ENCODE measurements around the gene GRK5.
"Not testable (repeated sequence)": the region's sequence is repeated elsewhere in the genome, so short reads cannot be mapped to it uniquely, and the experiment has no call there.

Gene GRK5

DNA sequence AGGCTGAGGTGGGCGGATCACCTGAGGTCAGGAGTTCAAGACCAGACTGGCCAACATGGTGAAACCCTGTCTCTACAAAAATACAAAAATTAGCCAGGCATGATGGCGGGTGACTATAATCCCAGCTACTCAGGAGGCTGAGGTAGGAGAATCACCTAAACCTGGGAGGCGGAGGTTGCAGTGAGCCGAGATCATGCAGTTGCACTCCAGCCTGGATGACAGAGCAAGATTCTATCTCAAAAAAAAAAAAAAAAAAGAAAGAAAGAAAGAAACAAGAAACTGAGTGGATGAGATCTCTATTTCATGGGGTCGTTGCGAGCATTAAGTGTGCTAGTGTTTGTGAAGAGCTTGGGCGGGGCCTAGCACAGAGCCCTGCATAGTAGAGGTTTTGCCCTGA, 65.0 kb downstream of the GRK5 start:
- H3K4me3 ChIP-seq (ENCODE audit: low read depth, low read length): not testable (repeated sequence)

DNA sequence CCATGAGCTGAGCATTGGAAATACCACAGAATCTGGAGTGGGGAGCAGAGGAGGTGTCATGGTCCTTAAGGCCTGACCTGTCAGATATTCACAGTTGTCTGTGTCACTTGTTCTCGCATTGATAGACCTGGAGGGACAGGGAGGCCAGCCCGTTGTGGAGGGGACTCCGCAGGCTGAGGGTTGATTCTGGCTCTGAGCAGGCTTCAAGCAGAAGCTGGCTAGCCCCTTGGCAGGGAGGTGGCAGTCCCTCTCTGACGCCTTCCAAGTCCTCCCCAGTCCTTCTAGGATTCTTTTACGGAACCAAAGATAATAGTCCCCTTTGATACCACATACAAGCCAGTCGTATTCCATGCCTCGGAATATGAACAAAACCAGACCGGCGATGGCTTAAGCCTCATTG, 65.4 kb downstream of the GRK5 start:
- H3K4me3 ChIP-seq (ENCODE audit: low read depth, low read length): no peak overlapping the region

DNA sequence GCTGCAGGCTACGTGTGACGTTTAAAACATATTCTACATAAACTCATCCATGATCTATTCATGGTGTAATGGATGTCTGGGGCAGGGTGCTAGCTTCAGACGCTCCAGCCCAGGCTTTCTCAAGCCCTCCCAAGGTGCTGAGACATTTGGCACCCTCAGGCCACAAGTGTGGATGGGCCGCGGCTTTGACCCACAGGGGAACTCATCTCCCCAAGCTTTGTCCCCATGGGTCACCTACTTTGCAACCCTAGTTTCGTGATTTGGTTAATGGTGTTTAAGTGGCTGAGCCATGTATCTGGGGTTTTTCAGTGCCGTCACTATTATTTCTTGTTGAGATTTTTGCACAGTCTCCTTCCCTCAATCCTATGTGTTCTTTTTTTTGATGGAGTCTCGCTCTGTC, 66.0 kb downstream of the GRK5 start:
- H3K4me3 ChIP-seq (ENCODE audit: low read depth, low read length): no peak overlapping the region

DNA sequence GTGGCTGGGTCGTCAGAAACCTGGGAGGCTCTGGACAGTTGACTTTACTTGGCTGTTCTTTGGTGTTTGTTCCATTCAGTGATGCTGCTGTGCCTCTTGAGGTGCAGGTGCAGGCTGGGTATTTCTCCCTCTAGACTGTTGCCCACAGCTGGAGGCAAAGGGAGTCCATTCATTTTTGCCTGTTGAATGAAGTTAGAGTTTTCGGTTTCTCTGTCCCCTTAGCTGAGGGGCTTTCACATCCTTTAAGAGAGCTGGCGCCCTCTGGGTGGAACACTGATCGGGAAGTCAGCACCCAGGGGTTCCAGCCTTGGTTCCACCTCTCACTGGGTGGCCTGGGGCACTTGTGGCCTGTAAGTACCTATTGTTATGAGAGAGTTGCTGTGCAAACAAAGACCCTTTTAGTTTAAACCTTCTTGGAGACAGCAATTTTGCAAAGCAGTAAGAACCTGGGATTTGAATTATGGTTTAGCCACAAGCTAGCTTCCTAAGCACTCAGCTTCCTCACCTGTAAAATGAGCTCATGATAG, 67.2 kb downstream of the GRK5 start:
- no peak overlapping the region for H3K4me3 ChIP-seq (ENCODE audit: low read depth, low read length)

DNA sequence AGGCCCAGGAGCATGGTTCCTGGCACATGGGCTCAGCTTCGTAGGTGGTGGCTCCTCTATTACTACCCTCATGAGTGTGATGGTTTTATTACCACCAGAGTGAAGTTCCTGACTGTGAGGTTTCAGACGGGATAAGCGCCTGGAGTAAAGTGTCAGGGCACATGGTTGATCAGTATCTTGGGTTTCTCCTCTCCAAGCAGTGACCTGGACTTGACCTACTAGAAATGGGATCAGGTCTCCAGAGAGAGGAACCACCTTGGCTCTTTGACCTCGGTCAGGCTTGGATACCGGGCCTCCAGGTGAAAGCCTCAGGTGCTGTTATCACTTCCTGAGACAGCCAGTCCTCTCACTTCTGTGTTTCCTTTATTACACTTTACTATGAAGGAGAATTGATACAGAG, 67.7 kb downstream of the GRK5 start:
- no peak overlapping the region for H3K4me3 ChIP-seq (ENCODE audit: low read depth, low read length)

DNA sequence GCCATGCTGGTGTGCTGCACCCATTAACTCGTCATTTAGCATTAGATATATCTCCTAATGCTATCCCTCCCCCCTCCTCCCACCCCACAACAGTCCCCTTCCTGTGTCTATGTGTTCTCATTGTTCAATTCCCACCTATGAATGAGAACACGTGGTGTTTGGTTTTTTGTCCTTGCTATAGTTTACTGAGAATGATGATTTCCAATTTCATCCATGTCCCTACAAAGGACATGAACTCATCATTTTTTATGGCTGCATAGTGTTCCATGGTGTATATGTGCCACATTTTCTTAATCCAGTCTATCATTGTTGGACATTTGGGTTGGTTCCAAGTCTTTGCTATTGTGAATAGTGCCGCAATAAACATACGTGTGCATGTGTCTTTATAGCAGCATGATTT, 68.8 kb downstream of the GRK5 start:
- not testable (repeated sequence) for H3K4me3 ChIP-seq (ENCODE audit: low read depth, low read length)

DNA sequence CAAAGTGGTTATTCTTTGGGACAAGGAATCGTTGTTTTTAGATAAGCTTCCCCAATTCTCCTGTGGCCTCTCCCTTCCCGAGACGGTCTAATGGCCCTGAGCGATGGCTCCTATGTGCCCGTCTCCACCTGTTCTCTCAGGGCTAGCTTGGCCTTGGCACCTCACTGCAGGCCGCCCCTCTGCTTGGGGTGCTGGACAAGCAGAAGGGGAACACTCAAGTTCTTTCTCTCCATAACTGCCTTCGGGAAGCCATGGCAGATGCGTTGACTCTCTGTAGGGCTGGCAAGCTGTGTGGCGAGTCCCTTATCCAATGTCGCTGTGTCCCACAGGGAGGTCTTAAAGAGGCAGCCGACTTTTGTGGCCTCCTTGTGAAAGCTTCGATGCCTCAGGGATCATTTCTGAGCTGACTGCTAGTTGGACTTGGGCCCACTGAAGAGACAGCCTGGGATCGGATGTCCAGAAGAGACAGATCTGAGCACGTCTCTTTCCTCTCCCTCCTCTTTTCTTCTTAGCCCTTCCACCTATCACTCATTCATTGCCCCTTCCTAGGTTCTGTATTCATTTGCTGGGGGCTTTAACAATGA, 70.8 kb downstream of the GRK5 start:
- no peak overlapping the region for H3K4me3 ChIP-seq (ENCODE audit: low read depth, low read length)

DNA sequence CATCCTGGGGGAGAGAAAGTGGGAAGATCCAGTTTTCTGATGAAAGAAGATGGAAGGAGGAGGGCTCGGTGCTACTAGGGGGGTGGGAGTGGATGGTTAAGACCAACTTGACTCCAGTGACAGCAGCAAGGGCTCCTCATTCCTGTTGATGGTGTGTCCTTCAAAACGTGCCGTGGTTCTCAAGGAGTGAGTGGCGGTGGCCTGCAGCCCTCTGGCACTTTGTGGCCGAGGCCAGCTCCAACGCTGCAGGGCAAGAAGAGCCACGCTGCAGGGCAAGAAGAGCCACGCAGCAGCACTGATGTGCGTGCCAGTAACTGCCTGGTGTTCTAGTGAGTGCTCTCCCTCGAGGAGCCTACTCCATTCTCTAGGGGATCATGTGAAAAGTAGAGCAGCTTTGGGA, 72.1 kb downstream of the GRK5 start:
- no peak overlapping the region for H3K4me3 ChIP-seq (ENCODE audit: low read depth, low read length)

DNA sequence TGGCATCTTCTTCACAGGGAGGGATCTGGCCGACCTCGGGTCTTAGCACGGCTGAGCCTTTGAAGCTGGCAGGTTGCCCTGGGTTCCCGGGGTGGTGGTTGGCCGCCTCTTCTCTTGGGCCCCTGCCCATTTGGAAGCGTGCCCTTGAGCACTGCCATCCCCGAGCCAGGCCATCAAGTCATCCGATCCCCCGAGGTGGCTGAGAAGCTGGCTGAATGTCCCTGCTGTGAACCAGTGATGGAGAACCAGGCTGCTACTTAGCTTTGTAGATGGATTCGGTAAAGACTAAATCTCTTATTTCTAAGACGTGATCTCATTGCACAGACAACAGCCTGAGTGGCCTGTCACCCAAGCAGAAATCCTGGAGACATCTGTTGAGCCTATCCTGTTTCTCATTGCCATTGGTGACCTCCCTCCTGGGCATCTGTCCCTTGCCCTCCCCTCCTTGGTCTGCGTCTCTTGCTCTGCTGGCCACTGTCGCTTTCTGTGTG, 74.3 kb downstream of the GRK5 start:
- no peak overlapping the region for H3K4me3 ChIP-seq (ENCODE audit: low read depth, low read length)

DNA sequence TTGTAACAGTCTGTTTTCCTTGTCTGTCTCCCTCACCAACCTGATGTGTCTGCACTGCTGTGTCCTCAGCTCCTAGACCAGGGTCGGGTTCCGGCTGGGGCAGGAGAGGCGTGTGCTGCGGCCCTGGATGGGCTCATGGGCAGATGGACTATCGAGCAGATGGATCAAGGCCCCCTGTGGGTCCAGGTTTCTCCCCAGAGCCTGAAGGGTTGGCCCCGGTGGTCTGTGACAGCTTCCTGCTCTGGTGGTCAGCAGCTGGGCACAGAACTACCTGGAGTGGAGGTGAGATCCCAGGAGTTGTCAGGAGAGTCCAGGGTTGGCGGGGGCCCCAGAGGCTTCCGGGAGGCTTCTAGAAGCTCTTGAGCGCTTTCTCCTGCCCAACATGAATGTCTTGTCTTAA, 75.1 kb downstream of the GRK5 start:
- H3K4me3 ChIP-seq (ENCODE audit: low read depth, low read length): no peak overlapping the region

DNA sequence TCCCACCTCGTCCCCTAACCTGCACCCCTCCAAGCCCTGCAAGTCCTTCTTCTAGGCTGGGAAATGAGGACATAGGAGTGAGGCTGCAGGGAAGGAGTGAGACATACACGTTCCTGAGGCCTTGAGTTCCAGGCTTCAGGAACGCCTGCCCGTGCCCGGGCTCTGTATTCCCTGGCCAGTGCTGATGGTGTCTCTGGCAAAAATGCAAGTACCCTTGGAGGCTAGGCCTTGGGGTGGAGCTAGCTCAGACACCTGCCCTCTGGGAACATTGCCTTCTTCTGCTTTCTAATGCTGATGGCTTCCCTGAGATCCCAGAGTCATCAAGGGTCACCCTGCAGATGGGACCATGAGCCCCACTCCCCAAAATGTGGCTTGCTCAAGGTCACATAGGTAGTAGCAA, 76.0 kb downstream of the GRK5 start:
- no peak overlapping the region for H3K4me3 ChIP-seq (ENCODE audit: low read depth, low read length)

DNA sequence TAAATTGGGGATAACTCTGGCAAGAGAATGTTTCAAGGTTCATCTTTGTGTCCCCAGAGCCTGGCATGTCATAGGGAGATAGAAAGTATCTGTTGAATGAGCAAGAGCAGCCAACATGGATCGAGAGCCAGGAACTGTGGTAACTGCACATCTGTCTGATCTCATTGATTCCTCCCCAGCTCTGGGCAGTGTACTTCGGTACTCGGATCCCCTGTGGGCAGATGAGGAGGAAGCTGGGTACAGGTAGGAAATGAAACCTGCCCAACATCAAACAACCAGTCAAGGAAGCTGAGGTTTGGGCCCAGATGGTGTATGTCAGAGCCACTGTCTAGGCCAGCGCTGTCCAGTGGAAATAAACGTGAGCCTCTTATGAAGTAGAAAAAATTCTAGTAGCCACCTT, 76.4 kb downstream of the GRK5 start:
- H3K4me3 ChIP-seq (ENCODE audit: low read depth, low read length): no peak overlapping the region

DNA sequence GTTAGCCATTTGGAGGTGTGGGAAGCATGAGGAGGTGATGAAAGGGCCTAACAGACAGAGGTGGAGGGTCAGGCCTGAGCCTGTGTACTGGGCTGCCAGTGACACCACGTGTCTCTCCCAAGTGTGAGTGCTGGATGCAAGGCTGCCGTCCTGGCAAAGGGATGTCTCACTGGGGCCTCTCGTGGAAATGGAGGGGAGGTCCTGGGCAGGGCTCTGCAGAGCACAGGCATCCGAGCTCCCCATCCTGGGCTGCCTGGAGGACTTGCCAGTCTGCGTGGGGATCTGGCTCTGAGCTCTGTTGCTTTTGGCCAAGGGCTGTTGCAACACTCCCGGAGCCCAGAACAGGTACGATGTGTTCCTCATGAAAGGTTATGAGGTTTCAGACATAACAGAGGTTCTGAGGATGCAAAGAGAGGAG, 77.3 kb downstream of the GRK5 start:
- H3K4me3 ChIP-seq (ENCODE audit: low read depth, low read length): no peak overlapping the region

DNA sequence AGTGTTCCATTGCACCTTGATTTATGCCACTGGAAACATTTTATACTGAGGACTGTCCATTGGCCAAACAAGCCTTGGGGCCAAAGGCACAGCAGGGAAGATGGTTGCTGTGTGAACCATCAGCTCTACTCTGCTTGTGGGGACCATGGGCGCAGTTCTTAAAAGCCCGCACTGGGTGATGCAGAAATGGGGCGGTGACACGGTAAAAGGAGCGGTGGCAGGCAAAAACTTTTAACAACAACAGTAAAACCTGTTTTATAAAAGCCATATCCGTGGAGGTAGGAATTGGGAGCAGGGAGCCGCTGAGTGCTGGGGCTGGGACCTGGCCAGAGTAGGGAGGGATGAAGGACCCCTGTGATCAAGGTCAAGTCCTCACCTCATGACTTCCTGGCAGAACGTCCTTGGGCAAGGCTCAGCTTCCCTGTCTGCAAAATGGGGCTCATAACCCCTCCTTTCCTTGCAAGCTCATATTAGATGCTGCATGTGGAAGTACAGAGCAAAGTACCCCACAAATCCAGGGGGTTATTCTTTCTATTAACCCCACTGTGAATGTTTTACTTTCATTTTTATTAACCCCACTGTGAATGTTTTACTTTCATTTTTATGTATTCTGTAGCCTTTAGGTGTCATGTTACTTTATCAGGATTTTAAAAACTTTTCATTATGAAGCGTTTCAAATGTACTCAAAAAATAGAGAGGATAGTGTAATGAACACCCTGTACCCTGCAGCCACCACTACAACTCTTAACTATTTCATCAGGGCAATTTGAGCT, 78.3 kb downstream of the GRK5 start:
- H3K4me3 ChIP-seq (ENCODE audit: low read depth, low read length): no peak overlapping the region

DNA sequence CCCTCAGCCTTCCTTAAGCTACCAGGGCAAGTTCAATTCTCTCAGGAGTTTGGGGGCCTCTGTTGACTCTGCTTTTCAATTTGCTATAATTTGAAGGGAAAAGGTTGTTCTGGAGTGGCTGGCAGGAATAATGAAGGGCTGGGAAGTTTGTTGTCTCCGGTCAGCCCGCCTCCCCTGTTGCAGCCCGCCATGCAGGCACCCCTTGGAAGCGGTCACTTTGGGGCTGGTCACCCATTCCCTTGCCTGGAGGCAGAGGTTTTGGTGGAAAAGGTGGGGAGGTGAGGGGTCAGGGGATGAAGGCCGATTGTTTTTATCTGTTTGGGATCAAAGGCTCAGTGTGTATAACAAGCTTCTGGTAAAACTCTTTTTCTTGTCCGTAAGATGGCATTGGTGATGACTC, 79.1 kb downstream of the GRK5 start:
- no peak overlapping the region for H3K4me3 ChIP-seq (ENCODE audit: low read depth, low read length)

DNA sequence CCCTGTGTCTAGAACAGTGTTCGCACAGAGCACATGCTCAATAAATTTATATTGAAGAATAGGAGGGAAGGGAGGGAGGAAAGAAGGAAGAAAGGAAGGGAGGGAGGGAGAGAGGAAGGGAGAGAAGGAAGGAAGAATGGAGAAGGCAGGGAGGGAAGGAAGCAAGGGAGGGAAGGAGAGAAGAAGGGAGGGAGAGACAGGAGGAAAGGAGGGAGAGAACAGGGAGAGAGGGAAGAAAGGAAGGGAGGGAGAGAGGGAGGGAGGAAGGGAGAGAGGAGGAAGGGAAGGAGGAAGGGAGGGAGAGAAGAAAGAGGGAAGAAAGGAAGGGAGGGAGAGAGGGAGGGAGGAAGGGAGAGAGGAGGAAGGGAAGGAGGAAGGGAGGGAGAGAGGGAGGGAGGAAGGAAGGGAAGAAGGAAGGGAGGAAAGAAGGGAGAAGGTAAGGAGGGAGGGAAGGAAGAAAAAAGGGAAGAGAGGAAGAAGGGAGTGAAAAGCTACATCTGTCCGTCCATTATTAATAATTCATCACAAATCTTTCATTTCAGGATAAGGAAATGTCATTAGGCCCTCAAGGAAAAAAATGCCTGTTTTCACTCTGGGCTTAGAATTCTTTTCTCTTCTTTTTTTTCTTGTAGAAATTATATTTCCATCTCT, 79.7 kb downstream of the GRK5 start:
- H3K4me3 ChIP-seq (ENCODE audit: low read depth, low read length): no peak overlapping the region

DNA sequence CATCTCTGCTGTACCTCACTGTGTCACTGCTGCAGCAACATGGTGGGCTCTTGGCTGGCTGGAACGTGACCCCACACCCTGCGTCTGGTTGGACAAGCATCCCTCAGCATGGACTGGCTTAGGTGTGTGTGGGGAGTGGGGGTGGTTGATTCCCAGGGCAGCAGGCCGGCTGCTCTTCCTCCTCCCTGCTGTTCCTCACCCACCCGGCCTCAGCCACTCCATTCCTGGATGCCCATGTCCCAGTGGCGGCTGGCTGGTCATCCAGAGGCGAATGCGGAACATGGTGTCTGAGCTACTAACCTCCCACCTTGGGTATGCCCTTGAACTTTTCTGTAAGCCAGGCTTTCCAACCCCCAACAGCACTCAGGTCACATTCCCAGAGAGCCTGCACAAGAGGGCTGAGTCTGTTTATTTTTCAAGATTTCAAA, 81.2 kb downstream of the GRK5 start:
- H3K4me3 ChIP-seq (ENCODE audit: low read depth, low read length): no peak overlapping the region

DNA sequence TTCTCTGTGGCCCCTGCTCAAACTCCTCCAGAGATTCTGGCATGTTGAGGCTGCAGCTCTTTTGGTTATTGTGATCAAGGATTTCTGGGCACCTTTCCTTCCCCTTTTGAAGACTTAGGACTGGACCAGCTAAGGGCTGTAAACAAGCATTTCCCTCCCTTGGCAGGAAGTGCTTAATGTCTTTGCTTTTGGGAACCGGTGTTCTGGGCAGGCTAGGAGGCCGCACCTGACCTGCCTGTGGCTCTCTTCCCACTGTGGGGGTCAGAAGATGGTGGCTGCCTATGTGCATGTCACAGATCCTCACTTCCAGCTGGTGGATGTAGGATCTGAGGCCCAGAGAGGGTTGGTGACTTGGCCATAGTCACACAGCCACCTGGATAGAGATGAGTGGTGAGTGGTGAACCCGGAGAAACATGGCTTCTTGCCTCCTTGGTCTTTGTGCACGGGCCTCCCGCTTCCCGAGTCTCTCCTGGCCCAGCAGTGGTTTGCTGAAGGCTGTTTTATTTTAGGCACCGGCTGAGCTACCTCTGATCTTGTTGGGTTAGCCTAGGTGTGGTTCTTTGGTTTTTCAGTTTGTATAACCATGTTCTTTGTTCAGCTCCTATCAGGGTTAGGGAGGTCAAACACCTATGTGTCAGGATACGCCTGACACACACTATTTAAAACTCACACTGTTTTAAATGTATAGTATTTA, 82.0 kb downstream of the GRK5 start:
- no peak overlapping the region for H3K4me3 ChIP-seq (ENCODE audit: low read depth, low read length)

DNA sequence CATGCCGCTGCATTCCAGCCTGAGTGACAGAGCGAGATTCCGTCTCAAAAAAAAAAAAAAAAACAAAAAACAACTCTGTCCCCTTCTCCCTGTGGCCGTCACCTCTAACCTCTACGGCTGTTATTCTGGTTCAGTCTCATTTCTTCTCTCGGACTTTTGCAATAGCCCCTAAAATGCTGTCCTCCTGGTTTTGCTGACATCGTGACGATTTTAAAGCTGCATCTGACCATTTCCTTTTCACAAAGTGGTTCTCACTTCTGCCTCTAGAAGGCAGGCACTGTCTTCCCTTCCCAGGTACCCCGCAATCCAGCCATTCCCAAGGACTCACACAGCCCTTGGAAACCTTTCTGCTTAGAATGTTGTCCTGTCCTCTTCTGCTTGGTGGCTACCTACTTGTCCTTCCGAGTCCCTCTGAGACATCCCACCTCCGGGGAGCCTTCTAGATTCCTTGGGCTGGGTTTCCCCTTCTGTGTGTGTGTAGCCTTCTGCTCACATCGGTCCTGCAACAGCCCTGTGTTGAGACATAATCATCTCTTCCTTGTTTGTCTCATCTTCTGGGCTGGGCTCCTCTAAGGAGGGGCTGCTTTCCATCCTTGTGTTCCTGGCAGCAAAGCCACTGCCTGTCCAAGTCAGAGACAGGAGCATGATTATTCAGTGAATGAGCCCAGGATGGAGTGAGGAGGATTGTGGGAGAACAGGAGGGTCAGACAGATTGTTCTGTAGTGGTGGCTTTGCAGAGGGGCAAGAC, 83.1 kb downstream of the GRK5 start:
- no peak overlapping the region for H3K4me3 ChIP-seq (ENCODE audit: low read depth, low read length)

DNA sequence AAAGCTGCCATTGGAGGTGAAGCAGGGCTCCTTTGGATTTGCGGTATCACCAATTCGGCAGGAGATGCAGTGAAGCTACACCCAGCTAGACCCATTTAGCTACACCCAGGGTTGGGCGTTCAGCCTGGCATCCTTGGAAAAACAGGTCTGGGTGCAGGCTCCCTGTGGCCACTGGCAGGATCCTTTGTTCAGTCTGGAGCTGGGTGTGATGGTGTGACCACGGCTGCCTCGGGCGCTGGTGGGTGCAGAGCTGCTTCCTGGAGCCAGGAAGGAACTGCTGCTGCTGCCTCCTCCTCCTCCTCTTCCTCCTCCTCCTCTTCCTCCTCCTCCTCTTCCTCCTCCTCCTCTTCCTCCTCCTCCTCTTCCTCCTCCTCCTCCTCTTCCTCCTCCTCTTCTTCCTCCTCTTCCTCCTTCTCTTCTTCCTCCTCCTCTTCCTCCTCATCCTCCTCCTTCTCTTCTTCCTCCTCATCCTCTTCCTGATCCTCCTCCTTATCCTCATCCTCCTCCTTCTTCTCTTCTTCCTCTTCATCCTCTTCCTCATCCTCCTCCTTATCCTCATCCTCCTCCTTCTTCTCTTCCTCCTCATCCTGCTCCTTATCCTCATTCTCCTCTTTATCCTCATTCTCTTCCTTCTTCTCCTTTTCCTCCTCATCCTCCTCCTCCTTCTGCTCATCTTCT, 84.0 kb downstream of the GRK5 start:
- H3K4me3 ChIP-seq (ENCODE audit: low read depth, low read length): no peak overlapping the region
